ENCODE measurements around the gene SERTAD1.
"Not testable (repeated sequence)": the region's sequence is repeated elsewhere in the genome, so short reads cannot be mapped to it uniquely, and the experiment has no call there.

The SERTAD1 gene

GRCh38 chr19:40452016-40452415 lies 26.2 kb upstream of the SERTAD1 start:
- DNase-seq (ENCODE audit: low read depth in 2 of 2): no peak

- DNase-seq (ENCODE audit: low read depth in 2 of 2): no peak
Observed at GRCh38 chr19:40450664-40451063, 24.9 kb upstream of the SERTAD1 start.

DNA sequence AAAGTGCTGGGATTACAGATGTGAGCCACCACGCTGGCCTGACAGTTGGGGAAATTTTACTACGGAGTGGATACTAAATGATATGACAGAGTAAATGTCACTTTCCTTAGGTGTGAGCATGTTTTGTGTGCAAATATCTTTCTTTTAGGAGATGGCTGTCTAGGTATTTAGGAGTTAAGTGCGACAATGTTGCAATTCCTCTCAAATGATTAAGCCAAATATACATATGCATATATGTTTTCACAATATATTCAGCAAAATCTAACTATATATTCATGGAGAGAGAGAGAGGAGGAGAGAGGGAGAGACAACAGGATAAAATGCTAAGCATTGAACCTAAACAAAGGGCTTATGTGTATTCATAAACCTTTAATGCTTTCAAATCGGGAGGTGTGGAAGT lies 23.7 kb upstream of the SERTAD1 start:
- DNase-seq (ENCODE audit: low read depth in 2 of 2): no peak

DNA sequence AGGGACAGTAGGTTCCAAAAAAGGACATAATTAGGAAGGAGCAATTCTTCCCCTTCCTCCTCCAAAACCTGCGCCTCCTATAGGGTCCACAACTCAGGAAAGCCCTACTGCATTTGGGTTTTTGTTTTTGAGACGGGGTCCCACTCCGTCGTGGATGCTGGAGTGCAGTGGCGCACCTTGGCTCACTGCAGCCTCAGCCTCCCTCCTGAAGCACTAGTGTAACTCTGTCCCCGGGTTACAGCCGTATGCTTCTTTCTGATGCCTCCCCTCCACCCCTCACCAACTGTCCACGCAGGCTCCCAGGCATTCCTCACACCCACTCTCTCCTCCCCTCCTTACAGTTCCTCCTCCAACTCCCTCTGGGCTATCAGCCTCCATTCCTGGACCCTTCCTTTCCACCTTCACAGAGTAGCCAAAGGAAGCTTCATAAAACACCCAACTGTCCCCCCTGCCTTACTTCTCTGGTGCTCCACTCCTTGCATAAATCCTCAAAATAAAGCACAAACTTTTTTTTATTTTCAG lies 20.5 kb upstream of the SERTAD1 start:
- DNase-seq (ENCODE audit: low read depth in 2 of 2): no peak

DNA sequence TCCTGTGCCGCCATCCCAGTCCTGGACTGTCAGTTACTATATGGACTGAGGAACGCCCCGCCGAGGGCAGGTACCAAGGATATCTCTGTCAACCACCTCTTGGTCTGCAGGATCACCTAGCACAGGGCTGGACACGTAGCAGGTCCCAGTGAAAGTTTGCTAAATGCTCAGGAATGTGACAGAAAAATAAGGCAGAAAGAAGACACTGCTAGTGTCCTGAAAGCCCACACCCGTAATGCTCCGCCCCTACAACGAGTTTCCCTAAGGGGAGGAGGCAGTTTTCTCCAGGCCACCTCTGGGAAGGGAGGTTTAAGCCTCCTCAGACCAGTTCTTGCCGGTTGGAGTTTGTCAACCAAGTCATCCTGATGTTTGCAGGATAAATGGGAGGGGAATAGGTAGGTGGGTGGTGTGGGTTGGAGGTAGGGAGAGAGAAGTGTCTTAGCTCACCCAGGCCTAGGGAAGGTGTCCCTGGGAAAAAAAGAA lies 20.0 kb upstream of the SERTAD1 start:
- no peak for DNase-seq (ENCODE audit: low read depth in 2 of 2)

- no peak for DNase-seq (ENCODE audit: low read depth in 2 of 2)
Observed at GRCh38 chr19:40444825-40445312, 19.1 kb upstream of the SERTAD1 start.

DNA sequence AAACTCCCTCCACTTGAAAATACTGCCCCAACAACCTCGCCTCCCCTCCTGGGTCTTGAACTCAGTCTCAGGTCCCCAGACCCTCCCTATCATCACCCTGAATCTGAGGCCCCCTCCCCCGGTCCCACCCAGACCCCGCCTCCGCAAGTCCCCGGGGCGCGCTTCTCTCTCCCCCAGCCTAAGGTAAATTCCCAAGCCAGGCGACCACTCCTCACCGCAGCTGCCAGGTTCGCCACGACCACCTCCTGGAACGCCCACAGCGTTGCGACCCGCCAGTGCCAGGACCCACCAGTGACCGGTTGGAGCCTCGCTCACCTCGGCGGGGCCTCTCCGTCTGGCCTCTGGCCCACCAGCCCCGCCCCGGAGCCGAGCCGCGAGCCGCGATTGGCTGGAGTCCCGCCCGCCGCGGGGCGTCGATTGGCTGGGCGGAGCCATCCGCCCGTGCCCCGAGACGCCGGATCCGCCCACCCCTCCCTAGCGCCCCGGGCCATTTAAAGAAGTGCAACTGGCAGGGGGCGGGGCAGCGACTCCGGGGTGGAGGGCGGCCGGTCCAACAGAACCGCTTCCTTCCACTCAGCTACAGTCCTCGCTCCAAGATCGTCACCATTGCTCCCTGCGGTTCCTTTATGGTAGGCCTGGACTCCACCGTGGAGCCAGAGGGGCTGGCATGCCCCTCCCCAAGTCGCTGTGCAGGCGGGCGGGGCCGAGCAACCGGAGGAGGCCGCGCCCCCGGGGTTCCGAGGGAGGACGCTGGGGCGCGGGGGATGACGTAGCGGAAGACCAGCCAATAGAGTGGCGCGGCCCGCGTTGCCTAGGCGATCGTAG lies 18.4 kb upstream of the SERTAD1 start, which contains the start of gene SERTAD3:
Gene SERTAD3, minus strand, starts transcription at position 336 of the 825 bp plus-strand sequence. CDS start 2,255 bp downstream, outside the sequence.
- peak; percentile 95 to 97 for DNase-seq (ENCODE audit: low read depth in 2 of 2)

DNA sequence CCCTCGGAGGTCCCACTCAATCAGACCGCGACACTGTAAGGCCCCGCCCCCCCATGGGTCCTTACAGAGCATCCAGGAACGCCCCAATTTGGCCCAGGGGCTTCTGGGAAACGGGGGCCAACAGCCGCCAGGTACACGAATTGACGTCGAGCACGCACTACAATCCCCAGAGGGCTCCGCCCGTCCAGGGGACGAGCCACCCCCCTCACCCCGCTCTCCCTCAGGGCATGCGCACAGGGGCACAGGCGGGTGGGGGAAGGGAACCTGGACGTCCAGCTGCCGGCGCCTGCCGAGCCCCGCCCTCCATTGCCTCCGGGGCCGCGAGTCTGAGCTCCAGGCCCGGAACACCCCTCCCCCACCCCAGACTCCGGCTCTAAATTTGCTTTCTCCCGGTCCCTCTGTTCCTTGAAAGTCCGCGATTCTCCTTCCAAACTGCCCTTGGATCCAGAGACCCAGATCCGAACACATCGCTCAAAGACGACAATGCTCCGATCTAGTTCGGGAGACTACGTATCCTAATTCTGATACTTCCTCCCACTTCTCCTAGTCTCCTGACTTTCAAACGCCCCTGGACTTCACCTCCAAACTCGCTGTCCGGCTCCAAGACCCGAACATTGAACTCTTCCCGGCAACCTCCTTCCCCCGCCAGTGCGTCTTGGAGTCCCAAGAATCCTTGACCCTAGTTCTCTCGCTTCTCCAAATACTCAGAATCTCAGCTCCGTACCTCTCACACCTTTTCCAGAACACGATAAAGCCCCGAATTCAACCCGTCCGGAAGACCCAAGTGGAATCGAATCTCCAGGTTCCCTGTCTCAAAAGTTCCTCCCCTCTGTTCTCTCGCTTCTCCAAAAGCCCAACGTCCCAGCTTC lies 17.6 kb upstream of the SERTAD1 start:
- peak; percentile 95 to 99 for DNase-seq (ENCODE audit: low read depth in 2 of 2)

DNA sequence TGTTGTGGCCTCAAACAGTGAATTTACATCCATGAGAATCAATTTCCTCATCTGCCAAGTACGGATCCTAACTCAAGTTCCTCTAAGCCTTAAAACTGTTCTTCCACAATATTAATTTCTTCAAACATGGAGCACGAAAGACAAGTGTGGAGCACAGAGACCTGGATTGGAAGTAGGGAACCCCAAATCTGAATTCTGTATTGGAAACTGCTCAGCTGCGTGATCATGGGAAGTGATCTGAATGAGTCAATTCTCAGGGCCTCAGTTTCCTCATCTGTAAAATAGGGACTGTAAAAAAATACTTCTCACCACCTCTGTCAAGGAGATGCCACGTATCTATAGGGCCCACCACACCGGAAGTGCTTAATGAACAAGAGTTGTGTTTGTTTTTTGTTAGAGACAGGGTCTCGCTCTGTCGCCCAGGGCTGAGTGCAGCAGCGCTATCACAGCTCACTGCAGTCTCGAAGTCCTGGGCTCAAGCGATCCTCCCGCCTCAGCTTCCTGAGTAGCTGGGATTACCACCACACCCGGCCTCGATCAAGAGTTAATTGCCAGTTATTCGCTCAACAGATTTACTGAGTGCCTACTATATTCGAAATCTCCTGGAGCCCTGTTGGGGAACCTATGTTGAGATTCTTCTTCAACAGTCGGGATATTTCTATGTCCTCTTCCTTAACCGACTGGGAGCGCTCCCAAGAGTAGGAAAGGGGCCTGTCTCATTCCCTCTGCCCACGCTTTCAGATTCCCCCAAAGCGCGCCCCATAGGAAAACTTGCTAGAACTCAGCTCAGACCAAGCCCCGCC lies 16.7 kb upstream of the SERTAD1 start:
- DNase-seq (ENCODE audit: low read depth in 2 of 2): no peak

- no peak for DNase-seq (ENCODE audit: low read depth in 2 of 2)
Observed at GRCh38 chr19:40441719-40442253, 16.0 kb upstream of the SERTAD1 start.

DNA sequence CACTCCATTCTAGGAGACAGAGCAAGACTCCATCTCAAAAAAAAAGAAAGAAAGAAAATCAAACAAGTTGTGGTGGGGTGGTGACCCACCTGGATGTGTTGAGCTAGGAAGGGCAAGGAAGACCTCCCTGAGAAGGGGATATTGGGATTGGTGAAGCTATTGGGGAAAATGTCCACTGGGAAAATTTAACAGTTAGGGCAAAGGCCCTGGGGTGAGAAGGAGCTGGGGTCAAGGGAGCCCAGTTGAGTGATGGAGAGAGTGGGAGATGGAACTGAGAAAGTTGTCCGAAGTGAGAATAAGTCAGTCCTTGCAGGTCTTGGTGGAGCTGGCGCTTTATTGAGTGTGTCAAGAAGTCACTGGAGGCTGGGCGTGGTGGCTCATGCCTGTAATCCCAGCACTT lies 12.5 kb upstream of the SERTAD1 start:
- DNase-seq (ENCODE audit: low read depth in 2 of 2): no peak

GRCh38 chr19:40433391-40434216 lies 7.8 kb upstream of the SERTAD1 start:
- peak; percentile 38 to 46 for DNase-seq (ENCODE audit: low read depth in 2 of 2)

GRCh38 chr19:40432760-40433159 lies 7.0 kb upstream of the SERTAD1 start:
- DNase-seq (ENCODE audit: low read depth in 2 of 2): not testable (repeated sequence)

GRCh38 chr19:40431698-40432097 lies 5.9 kb upstream of the SERTAD1 start:
- DNase-seq (ENCODE audit: low read depth in 2 of 2): no peak

GRCh38 chr19:40430242-40430641 lies 4.5 kb upstream of the SERTAD1 start:
- DNase-seq (ENCODE audit: low read depth in 2 of 2): not testable (repeated sequence)

- not testable (repeated sequence) for DNase-seq (ENCODE audit: low read depth in 2 of 2)
Observed at GRCh38 chr19:40428197-40428596, 2.4 kb upstream of the SERTAD1 start.

GRCh38 chr19:40424637-40425449 lies 949 bp downstream of the SERTAD1 start:
- no peak for DNase-seq (ENCODE audit: low read depth in 2 of 2)

GRCh38 chr19:40423938-40424337 lies 1.9 kb downstream of the SERTAD1 start:
- no peak for DNase-seq (ENCODE audit: low read depth in 2 of 2)
